ENCODE results near the gene ACKR2. TPM values are rescaled to one million over a fixed set of nuclear protein-coding genes. Genes with fewer than 3 reads are reported as not detected.

ACKR2 gene
- total and polyA plus RNA-seq, 2 experiments from 2014 or later = 1.7 to 3.9 TPM

DNA sequence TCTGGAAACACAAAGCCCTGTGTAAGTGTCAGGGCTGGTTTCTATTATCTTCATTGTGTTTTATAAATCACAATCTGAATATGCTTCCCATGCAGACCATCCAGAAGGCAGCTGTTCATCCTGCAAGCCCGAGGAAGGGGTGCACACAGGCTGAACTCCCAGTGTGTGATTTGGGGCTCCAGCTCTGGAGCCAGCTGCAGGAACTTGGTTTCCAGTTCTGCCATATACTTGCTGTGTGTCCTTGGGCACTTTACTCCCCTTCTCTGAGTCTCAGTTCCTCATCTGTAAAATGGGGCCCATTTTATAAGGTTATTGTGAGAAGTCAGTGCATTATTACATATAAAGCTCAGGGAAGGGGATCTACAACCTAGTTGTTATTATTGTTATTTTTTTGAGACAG, 43.8 kb downstream of the ACKR2 start:
- Histone ChIP-seq H3K36me3 (replicated peaks; ENCODE audit: insufficient read depth, low read depth) (no peaks in the 10 kb centered on the region), H3K27me3 (no peaks in the 10 kb centered on the region), H3K4me2 (no peak overlapping the region), H3K4me3 (no peak overlapping the region), H3K79me2 (no peaks in the 10 kb centered on the region), H3K4me1 (ENCODE audit: insufficient read depth) (peaks cover 24% of the 10 kb centered on the region), H3K27ac (peak overlapping the region; percentile 48), H2AFZ (no peak overlapping the region), H4K20me1 (ENCODE audit: insufficient read depth, poor library complexity, severe bottlenecking) (no peaks in the 10 kb centered on the region), H3K9me3 (ENCODE audit: low read depth) (no peaks in the 10 kb centered on the region), H3K9me2 (replicated peaks; ENCODE audit: insufficient read depth) (no peaks in the 10 kb centered on the region)
- 86% methylated on average over 1 of the region's 1 CpG for WGBS (ENCODE audit: low lambda C conversion rate, missing lambda C conversion rate)
- TF ChIP-seq EZH2phosphoT487 (IDR thresholded peaks at IDR 0.05; ENCODE audit: low read depth, severe bottlenecking, unreplicated experiment) = no peak
- TF ChIP-seq, protein P1, sequence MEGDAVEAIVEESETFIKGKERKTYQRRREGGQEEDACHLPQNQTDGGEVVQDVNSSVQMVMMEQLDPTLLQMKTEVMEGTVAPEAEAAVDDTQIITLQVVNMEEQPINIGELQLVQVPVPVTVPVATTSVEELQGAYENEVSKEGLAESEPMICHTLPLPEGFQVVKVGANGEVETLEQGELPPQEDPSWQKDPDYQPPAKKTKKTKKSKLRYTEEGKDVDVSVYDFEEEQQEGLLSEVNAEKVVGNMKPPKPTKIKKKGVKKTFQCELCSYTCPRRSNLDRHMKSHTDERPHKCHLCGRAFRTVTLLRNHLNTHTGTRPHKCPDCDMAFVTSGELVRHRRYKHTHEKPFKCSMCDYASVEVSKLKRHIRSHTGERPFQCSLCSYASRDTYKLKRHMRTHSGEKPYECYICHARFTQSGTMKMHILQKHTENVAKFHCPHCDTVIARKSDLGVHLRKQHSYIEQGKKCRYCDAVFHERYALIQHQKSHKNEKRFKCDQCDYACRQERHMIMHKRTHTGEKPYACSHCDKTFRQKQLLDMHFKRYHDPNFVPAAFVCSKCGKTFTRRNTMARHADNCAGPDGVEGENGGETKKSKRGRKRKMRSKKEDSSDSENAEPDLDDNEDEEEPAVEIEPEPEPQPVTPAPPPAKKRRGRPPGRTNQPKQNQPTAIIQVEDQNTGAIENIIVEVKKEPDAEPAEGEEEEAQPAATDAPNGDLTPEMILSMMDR (IDR thresholded peaks at IDR 0.05; ENCODE audit: poor library complexity) = no peak
- no peak for TF ChIP-seq EZH2 (IDR thresholded peaks at IDR 0.05; ENCODE audit: borderline replicate concordance)
- DNase-seq (ENCODE audit: low spot score) = no peak

DNA sequence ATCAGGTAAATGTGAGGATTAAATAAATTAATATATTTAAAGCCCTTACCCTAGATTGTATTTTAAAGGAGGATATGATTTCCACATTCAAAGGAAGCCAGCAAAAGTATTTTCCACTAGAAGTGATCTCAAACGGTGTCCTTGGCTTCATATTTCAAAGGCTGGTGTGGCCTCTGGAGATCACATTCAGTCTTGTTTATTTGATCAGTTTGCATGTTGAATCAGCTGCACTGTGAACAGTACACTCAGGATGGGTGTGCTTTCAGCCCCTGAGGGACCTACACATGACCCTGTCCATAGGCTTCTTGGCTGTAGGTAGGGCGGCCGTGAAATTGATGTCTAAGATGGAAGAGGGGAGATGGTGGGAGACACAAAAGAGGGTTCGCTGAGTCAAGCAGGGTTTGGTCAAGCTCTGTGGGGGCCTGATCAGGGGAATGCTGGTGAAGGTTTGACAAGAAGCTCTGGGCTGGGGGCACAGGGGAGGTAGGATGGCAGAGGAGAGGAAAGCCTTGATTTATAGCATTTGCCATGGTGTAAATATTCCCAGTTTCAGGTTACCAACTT, 44.6 kb downstream of the ACKR2 start:
- H3K4me1 ChIP-seq (ENCODE audit: insufficient read depth) = peaks cover 24% of the 10 kb centered on the region
- no peak overlapping the region for H2AFZ ChIP-seq
- 78% methylated on average over 4 of the region's 4 CpGs for WGBS (ENCODE audit: low lambda C conversion rate, missing lambda C conversion rate)
- no peaks in the 10 kb centered on the region for H3K79me2 ChIP-seq
- no peaks in the 10 kb centered on the region for H3K9me2 ChIP-seq (replicated peaks; ENCODE audit: insufficient read depth)
- no peaks in the 10 kb centered on the region for H3K9me3 ChIP-seq (ENCODE audit: low read depth)
- TF ChIP-seq EZH2 (IDR thresholded peaks at IDR 0.05; ENCODE audit: borderline replicate concordance) = no peak
- no peak for TF ChIP-seq EZH2phosphoT487 (IDR thresholded peaks at IDR 0.05; ENCODE audit: low read depth, severe bottlenecking, unreplicated experiment)
- TF ChIP-seq, protein P1 (IDR thresholded peaks at IDR 0.05; ENCODE audit: poor library complexity) = no peak
- H3K4me2 ChIP-seq = no peak overlapping the region
- no peaks in the 10 kb centered on the region for H3K27me3 ChIP-seq
- no peaks in the 10 kb centered on the region for H4K20me1 ChIP-seq (ENCODE audit: insufficient read depth, poor library complexity, severe bottlenecking)
- H3K36me3 ChIP-seq (replicated peaks; ENCODE audit: insufficient read depth, low read depth) = no peaks in the 10 kb centered on the region
- H3K4me3 ChIP-seq = no peak overlapping the region
- peak overlapping the region; percentile 71 for H3K27ac ChIP-seq
- DNase-seq (ENCODE audit: low spot score) = no peak

GRCh38 chr3:42855219-42855546, 45.9 kb downstream of the ACKR2 start:
- H3K4me1 ChIP-seq (ENCODE audit: insufficient read depth) = peaks cover 24% of the 10 kb centered on the region
- H3K27ac ChIP-seq = peak overlapping the region; percentile 71
- DNase-seq (ENCODE audit: low spot score) = no peak
- no peaks in the 10 kb centered on the region for H4K20me1 ChIP-seq (ENCODE audit: insufficient read depth, poor library complexity, severe bottlenecking)
- TF ChIP-seq, protein P1 (IDR thresholded peaks at IDR 0.05; ENCODE audit: poor library complexity) = no peak
- TF ChIP-seq EZH2 (IDR thresholded peaks at IDR 0.05; ENCODE audit: borderline replicate concordance) (no peak), EZH2phosphoT487 (IDR thresholded peaks at IDR 0.05; ENCODE audit: low read depth, severe bottlenecking, unreplicated experiment) (no peak)
- no peak overlapping the region for H3K4me2 ChIP-seq
- H3K27me3 ChIP-seq = no peaks in the 10 kb centered on the region
- no peaks in the 10 kb centered on the region for H3K9me3 ChIP-seq (ENCODE audit: low read depth)
- H3K4me3 ChIP-seq = no peak overlapping the region
- H3K79me2 ChIP-seq = no peaks in the 10 kb centered on the region
- H3K9me2 ChIP-seq (replicated peaks; ENCODE audit: insufficient read depth) = no peaks in the 10 kb centered on the region
- H2AFZ ChIP-seq = no peak overlapping the region
- no peaks in the 10 kb centered on the region for H3K36me3 ChIP-seq (replicated peaks; ENCODE audit: insufficient read depth, low read depth)

Measured in hepatocyte (in vitro differentiated cells).